ENCODE data around the gene TANC1. TPM values are rescaled to one million over a fixed set of nuclear protein-coding genes. Genes with fewer than 3 reads are reported as not detected.
A peak's percentile ranks its signal among the peaks of the same experiment; 100 is the strongest.

The TANC1 gene
- total RNA-seq, 6 experiments from 2014 or later, result 22.4 to 27.7 (median 23.1) TPM

DNA sequence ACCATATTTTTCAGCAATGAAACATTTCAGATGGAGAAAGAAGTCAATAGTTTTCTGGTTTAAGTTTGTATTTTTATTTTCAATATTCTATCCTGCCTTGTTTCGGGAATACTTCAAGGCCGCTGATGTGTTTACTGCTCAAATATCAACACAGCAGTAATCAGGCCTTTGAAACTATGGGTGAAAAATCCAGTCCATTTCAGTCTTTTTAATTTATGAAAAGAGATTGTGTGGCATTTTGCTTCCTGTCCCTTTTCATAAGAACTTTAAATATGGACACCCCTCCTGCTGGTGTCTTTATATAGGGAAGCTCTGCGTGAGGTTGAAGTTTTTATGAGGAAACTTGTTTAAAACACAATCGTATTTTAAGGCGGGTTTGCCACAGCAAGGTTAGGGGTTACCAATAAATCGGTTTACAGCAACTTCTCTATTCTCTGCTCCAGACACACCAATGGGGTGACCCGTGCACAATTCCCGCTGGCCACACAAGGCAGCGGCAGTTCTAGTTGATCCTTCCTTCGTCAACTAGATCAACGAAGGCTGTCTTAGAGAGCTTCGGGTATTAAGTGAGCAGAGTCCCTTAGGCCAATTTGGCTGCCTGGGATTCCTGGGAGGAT, 1.2 kb upstream of the TANC1 start:
- TF ChIP-seq, protein P1, sequence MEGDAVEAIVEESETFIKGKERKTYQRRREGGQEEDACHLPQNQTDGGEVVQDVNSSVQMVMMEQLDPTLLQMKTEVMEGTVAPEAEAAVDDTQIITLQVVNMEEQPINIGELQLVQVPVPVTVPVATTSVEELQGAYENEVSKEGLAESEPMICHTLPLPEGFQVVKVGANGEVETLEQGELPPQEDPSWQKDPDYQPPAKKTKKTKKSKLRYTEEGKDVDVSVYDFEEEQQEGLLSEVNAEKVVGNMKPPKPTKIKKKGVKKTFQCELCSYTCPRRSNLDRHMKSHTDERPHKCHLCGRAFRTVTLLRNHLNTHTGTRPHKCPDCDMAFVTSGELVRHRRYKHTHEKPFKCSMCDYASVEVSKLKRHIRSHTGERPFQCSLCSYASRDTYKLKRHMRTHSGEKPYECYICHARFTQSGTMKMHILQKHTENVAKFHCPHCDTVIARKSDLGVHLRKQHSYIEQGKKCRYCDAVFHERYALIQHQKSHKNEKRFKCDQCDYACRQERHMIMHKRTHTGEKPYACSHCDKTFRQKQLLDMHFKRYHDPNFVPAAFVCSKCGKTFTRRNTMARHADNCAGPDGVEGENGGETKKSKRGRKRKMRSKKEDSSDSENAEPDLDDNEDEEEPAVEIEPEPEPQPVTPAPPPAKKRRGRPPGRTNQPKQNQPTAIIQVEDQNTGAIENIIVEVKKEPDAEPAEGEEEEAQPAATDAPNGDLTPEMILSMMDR (IDR thresholded peaks at IDR 0.05), result peak; percentile 34; the same call in 1 of the 2 replicates
- H3K27ac Mint-ChIP-seq, result peak overlapping the region; percentile 90
- peak overlapping the region; percentile 89 for H3K4me3 Mint-ChIP-seq
- no peaks in the 10 kb centered on the region for H3K9me3 Mint-ChIP-seq
- H3K27me3 Mint-ChIP-seq (ENCODE audit: insufficient read depth), result peaks cover 1% of the 10 kb centered on the region; the same call in 1 of the 2 replicates
- H3K36me3 Mint-ChIP-seq (ENCODE audit: low read depth), result no peaks in the 10 kb centered on the region
- peaks cover 42% of the 10 kb centered on the region for H3K4me1 Mint-ChIP-seq (ENCODE audit: low read depth)
- no peak for DNase-seq

DNA sequence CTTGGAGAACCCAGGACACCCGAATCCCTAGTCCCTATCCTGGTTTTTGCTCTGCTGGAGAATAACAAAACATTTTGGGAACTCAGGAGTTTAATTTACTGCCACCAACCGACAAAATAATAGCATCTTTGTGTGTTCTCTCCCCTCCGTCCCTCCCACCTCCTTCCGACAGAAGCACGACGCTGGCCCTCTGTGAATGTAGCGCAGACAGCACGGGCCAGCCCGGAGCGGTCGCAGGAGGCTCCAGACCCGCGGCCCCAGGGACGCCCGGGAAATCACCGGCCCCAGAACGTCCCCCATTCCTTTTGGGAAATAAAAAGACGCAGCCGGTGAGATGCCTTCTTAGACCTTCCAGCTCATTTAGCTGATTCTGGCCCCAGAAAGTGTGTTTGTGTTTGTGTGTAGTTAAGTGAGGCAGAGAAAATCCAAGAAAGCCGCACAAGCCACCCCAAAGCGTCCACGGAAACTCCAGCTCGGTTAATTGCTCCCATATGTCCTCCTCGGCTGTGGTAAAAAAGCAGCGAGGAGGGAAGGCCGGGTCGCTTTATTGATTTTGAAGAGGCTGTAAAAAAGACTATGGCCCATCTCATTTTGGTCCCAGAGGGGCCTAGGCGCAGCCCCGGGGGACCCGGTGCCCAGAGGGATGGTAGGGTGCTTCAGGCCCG, 577 bp upstream of the TANC1 start:
- Mint-ChIP-seq H3K36me3 (ENCODE audit: low read depth) (peaks cover 4% of the 10 kb centered on the region; the same call in 1 of the 2 replicates), H3K27ac (peak overlapping the region; percentile 90), H3K27me3 (ENCODE audit: insufficient read depth) (0 out of 2 replicates have a peak, but pooled peaks cover under 1% of the 10 kb centered on the region), H3K4me3 (peak overlapping the region; percentile 89), H3K9me3 (no peaks in the 10 kb centered on the region), H3K4me1 (ENCODE audit: low read depth) (peaks cover 48% of the 10 kb centered on the region)
- TF ChIP-seq, protein P1 (IDR thresholded peaks at IDR 0.05), result no peak; the same call in 1 of the 2 replicates
- peak; percentile 63 for DNase-seq

DNA sequence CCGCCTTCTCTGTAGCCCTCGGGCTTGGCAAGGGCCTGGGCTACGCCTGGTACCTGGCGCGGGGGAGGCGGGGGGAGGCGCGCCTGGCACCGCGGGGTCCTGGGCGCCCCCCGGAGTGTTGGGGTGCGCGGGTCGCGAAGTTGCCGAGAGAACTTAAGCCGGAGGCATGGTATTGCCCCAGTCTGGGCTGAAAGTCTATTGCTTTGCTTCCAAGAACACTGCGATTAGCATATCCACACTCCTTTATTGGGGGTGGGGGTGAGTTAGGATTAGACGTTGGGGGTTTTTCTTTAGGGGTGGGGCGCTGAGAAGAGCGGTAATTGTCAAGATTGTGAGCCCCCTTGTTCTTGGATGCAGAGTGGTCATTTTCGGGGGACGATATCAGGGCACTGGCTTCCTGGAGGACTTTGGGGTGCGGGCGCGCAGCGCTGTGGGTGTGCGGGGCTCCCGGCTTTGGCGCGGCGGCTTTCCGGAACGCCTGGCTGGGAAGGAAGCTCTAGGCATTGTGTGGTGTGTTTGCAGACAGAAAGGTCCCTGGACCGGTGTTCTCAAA, 798 bp downstream of the TANC1 start:
- Mint-ChIP-seq H3K4me3 (peak overlapping the region; percentile 96), H3K4me1 (ENCODE audit: low read depth) (peaks cover 61% of the 10 kb centered on the region), H3K27ac (peak overlapping the region; percentile 84), H3K27me3 (ENCODE audit: insufficient read depth) (0 out of 2 replicates have a peak, but pooled peaks cover 1% of the 10 kb centered on the region), H3K36me3 (ENCODE audit: low read depth) (peaks cover 6% of the 10 kb centered on the region; the same call in 1 of the 2 replicates), H3K9me3 (no peaks in the 10 kb centered on the region)
- TF ChIP-seq, protein P1 (IDR thresholded peaks at IDR 0.05), result no peak
- no peak for DNase-seq

DNA sequence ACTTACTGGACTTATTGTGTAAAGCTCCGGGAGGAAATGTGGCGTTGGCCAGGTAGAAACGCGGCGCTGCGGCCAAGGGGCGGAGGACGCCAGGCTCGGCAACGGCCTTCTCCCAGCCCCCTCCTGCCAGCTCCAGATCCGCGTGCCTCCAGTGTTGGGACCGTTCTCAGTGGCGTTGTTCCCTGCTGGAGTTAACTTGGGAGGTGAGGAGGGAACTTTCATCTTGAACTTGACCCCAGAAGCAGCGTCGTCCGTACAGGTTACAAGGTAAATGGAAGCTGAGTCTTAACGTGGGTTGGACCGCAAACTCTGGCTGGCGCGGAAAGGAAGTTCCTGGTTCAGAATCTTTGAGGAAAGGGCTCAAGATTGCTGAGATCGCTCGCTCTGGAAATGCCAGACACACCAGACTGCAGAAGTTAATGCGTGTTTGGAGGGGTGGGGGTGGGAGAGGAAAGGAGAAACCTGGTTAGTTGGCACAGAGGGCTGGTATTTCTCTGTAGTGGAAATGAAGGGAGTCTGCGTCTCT, 1.3 kb downstream of the TANC1 start:
- Mint-ChIP-seq H3K9me3 (no peaks in the 10 kb centered on the region), H3K4me1 (ENCODE audit: low read depth) (peaks cover 61% of the 10 kb centered on the region), H3K36me3 (ENCODE audit: low read depth) (peaks cover 6% of the 10 kb centered on the region; the same call in 1 of the 2 replicates), H3K27ac (peak overlapping the region; percentile 84), H3K4me3 (peak overlapping the region; percentile 96), H3K27me3 (ENCODE audit: insufficient read depth) (0 out of 2 replicates have a peak, but pooled peaks cover 1% of the 10 kb centered on the region)
- TF ChIP-seq, protein P1 (IDR thresholded peaks at IDR 0.05), result no peak
- no peak for DNase-seq

DNA sequence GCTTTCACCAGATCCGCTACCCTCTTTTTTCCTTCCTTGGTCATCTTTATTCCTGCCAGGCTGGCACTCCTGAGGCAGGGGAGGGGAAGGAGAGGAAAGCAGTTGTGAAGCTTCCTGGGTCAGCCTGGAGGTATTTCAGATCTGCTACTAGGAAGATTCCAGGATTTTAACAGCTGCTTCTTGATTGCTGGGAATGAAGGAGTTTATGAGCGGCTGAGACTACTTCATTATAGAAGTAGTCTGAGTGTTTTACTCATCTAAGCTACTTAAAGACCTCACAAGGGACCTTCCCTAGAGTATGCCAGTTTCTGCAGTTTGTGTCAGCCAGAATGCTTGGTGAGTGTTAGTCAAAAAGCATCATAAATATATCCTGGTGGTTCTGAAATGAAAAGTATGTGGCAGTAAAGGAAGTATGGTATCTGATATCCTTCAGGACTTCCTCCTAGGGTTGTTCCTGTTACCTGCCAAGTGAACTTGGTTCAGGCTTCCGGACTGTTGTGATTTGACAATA, 1.9 kb downstream of the TANC1 start:
- Mint-ChIP-seq H3K27ac (peak overlapping the region; percentile 84), H3K4me1 (ENCODE audit: low read depth) (peaks cover 61% of the 10 kb centered on the region), H3K36me3 (ENCODE audit: low read depth) (peaks cover 6% of the 10 kb centered on the region; the same call in 1 of the 2 replicates), H3K4me3 (peak overlapping the region; percentile 96), H3K9me3 (no peaks in the 10 kb centered on the region), H3K27me3 (ENCODE audit: insufficient read depth) (0 out of 2 replicates have a peak, but pooled peaks cover 1% of the 10 kb centered on the region)
- TF ChIP-seq, protein P1 (IDR thresholded peaks at IDR 0.05), result no peak
- DNase-seq, result peak; percentile 34
